ENCODE results near the gene HCAR2.
"Not testable (repeated sequence)": the region's sequence is repeated elsewhere in the genome, so short reads cannot be mapped to it uniquely, and the experiment has no call there.

DNA sequence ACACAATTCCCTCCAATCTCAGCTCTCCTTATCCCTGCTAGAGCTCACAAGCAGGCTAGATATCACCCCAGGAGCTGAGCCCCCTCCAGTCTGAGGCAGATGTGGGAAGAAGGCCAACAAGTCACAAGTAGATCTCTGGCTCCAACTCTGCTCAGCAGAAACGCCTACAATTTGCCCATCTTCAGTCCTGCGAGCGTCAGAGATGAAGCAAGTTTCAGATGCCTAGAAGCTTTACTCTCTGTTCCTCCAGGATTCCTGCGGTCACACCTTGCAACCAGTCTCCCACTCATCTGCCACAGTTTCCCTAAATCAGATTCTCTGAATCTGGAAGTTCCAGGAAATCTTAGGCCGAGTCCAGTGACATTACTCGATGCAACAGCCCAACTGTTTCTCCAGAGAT, 12.1 kb upstream of the HCAR2 start:
- not testable (repeated sequence) for TF ChIP-seq SMC3 (IDR thresholded peaks at IDR 0.05; ENCODE audit: low read depth, low read length); MAFK (IDR thresholded peaks at IDR 0.05; ENCODE audit: low read depth, low read length); POLR2A (IDR thresholded peaks at IDR 0.05; ENCODE audit: low read depth, low read length); MAZ (IDR thresholded peaks at IDR 0.05; ENCODE audit: borderline replicate concordance, low read depth, low read length); FOS (IDR thresholded peaks at IDR 0.05; ENCODE audit: low read depth, low read length); CHD1 (IDR thresholded peaks at IDR 0.05; ENCODE audit: low read depth, low read length); CEBPB (IDR thresholded peaks at IDR 0.05; ENCODE audit: low read depth, low read length); RAD21 (IDR thresholded peaks at IDR 0.05; ENCODE audit: low read length); BHLHE40 (IDR thresholded peaks at IDR 0.05; ENCODE audit: low read depth, low read length); USF2 (IDR thresholded peaks at IDR 0.05; ENCODE audit: low read depth, low read length)
- TF ChIP-seq, protein P1, sequence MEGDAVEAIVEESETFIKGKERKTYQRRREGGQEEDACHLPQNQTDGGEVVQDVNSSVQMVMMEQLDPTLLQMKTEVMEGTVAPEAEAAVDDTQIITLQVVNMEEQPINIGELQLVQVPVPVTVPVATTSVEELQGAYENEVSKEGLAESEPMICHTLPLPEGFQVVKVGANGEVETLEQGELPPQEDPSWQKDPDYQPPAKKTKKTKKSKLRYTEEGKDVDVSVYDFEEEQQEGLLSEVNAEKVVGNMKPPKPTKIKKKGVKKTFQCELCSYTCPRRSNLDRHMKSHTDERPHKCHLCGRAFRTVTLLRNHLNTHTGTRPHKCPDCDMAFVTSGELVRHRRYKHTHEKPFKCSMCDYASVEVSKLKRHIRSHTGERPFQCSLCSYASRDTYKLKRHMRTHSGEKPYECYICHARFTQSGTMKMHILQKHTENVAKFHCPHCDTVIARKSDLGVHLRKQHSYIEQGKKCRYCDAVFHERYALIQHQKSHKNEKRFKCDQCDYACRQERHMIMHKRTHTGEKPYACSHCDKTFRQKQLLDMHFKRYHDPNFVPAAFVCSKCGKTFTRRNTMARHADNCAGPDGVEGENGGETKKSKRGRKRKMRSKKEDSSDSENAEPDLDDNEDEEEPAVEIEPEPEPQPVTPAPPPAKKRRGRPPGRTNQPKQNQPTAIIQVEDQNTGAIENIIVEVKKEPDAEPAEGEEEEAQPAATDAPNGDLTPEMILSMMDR (conservative IDR thresholded peaks at IDR 0.05; ENCODE audit: low read depth, low read length) = not testable (repeated sequence)
